Thymus (tissue), 11 donors: ENCODE measurements around the gene ZNF33A. TPM values are rescaled to one million over a fixed set of nuclear protein-coding genes. Genes with fewer than 3 reads are reported as not detected.

Source experiments
- DNase-seq, 9 donors: peaks; one replicate each; pipeline ENCODE4 v3.0.0-alpha.2; 2013; ENCODE audit warnings: low spot score in 9 of 9, low read depth in 6 of 9, missing footprints in 1 of 9
- H3K27ac ChIP-seq, 2 donors: one replicate each; pipeline ENCODE4 v1.5.1; 2013; ENCODE audit warnings: control low read depth in 1 of 2, low read depth in 1 of 2, low read length in 1 of 2, mild to moderate bottlenecking in 1 of 2, moderate library complexity in 1 of 2
- H3K27me3 ChIP-seq, 2 donors: one replicate each; pipeline ENCODE4 v1.5.1; 2013; ENCODE audit warnings: low read length in 1 of 2; ENCODE audit not compliant: control insufficient read depth in 2 of 2, insufficient read depth in 1 of 2
- H3K36me3 ChIP-seq, 2 donors: one replicate each; pipeline ENCODE4 v1.5.1; 2013; ENCODE audit warnings: low read length in 1 of 2, mild to moderate bottlenecking in 1 of 2, moderate library complexity in 1 of 2; ENCODE audit not compliant: control insufficient read depth in 2 of 2, insufficient read depth in 2 of 2
- H3K4me1 ChIP-seq, 2 donors: one replicate each; pipeline ENCODE4 v1.5.1; 2013; ENCODE audit warnings: low read length in 2 of 2; ENCODE audit not compliant: control insufficient read depth in 2 of 2, insufficient read depth in 2 of 2
- H3K4me3 ChIP-seq, 2 donors: one replicate each; pipeline ENCODE4 v1.5.1; 2013; ENCODE audit warnings: low read length in 2 of 2, control low read depth in 1 of 2, mild to moderate bottlenecking in 1 of 2
- H3K9me3 ChIP-seq, 2 donors: one replicate each; pipeline ENCODE4 v1.5.1; 2013; ENCODE audit warnings: low read length in 1 of 2, mild to moderate bottlenecking in 1 of 2; ENCODE audit not compliant: control insufficient read depth in 2 of 2, insufficient read depth in 1 of 2
- WGBS: extraction: QIAGEN DNeasy Blood & Tissue Kit; methylation state at CpG from one replicate; pipeline ENCODE4 v1.1.7; 2013; 5-methylcytosine and 5-hydroxymethylcytosine counted together
- polyA plus RNA-seq: library from polyadenylated mRNA; stranded (reverse); fragments of 200-250 nt; gene quantifications from one replicate; pipeline ENCODE4 v1.2.3, GENCODE V29; 2013
- total RNA-seq: library from RNA; stranded (reverse); fragments of 120-200 nt; gene quantifications from one replicate; pipeline ENCODE4 v1.2.4, GENCODE V29; 2013
- donor health status: healthy.

ZNF33A gene
- total and polyA plus RNA-seq, 2 donors, result 14.0 to 20.8 TPM

GRCh38 chr10:38027986-38028385 is 17.5 kb downstream of the ZNF33A start:
- no peak overlapping the region for H3K4me3 ChIP-seq
- no peaks in the 10 kb centered on the region for H3K27me3 ChIP-seq
- no peaks in the 10 kb centered on the region for H3K4me1 ChIP-seq
- H3K27ac ChIP-seq, result no peak overlapping the region
- DNase-seq, result no peak
- peaks cover 24 to 42% of the 10 kb centered on the region in 2 donors for H3K36me3 ChIP-seq
- WGBS, result 100% methylated on average over 1 of the region's 1 CpG
- no peaks in the 10 kb centered on the region for H3K9me3 ChIP-seq

GRCh38 chr10:38032886-38033285 is 22.4 kb downstream of the ZNF33A start:
- no peak overlapping the region for H3K4me3 ChIP-seq
- no peak for DNase-seq
- no peaks in the 10 kb centered on the region for H3K4me1 ChIP-seq
- WGBS, result 86% methylated on average over 5 of the region's 5 CpGs
- no peak overlapping the region for H3K27ac ChIP-seq
- no peaks in the 10 kb centered on the region for H3K27me3 ChIP-seq
- H3K36me3 ChIP-seq, result peaks cover 21 to 44% of the 10 kb centered on the region in 2 donors
- no peaks in the 10 kb centered on the region for H3K9me3 ChIP-seq

- WGBS, result 93% methylated on average over 7 of the region's 7 CpGs
- peaks cover 6 to 32% of the 10 kb centered on the region in 2 donors for H3K36me3 ChIP-seq
- DNase-seq, result peak in 1 of 9 donors; percentile 20
- H3K4me1 ChIP-seq, result no peaks in the 10 kb centered on the region
- H3K27ac ChIP-seq, result peak overlapping the region in 1 of 2 donors; percentile 18
- no peaks in the 10 kb centered on the region for H3K9me3 ChIP-seq
- H3K27me3 ChIP-seq, result no peaks in the 10 kb centered on the region
- no peak overlapping the region for H3K4me3 ChIP-seq
Observed at GRCh38 chr10:38038107-38038931, 27.8 kb downstream of the ZNF33A start.

- no peak overlapping the region for H3K4me3 ChIP-seq
- H3K27me3 ChIP-seq, result no peaks in the 10 kb centered on the region
- no peak overlapping the region for H3K27ac ChIP-seq
- H3K9me3 ChIP-seq, result no peaks in the 10 kb centered on the region
- H3K36me3 ChIP-seq, result peaks cover 6 to 32% of the 10 kb centered on the region in 2 donors
- DNase-seq, result no peak
- no peaks in the 10 kb centered on the region for H3K4me1 ChIP-seq
Observed at GRCh38 chr10:38038932-38039245, 28.4 kb downstream of the ZNF33A start.

GRCh38 chr10:38043516-38043915 is 33.0 kb downstream of the ZNF33A start:
- Histone ChIP-seq H3K9me3 (no peaks in the 10 kb centered on the region), H3K4me3 (no peak overlapping the region), H3K4me1 (no peaks in the 10 kb centered on the region), H3K27me3 (no peaks in the 10 kb centered on the region), H3K27ac (no peak overlapping the region), H3K36me3 (peaks cover 5 to 22% of the 10 kb centered on the region in 2 donors)
- 47% methylated on average over 2 of the region's 2 CpGs for WGBS
- DNase-seq, result no peak

GRCh38 chr10:38045129-38045528 is 34.7 kb downstream of the ZNF33A start:
- DNase-seq, result no peak
- Histone ChIP-seq H3K27me3 (no peaks in the 10 kb centered on the region), H3K4me3 (no peak overlapping the region), H3K9me3 (no peaks in the 10 kb centered on the region), H3K27ac (no peak overlapping the region), H3K4me1 (no peaks in the 10 kb centered on the region), H3K36me3 (peaks cover 5 to 22% of the 10 kb centered on the region in 2 donors)
- whole genome bisulfite sequencing, result 69% methylated on average over 2 of the region's 2 CpGs

- no peak overlapping the region for H3K4me3 ChIP-seq
- H3K9me3 ChIP-seq, result no peaks in the 10 kb centered on the region
- no peaks in the 10 kb centered on the region for H3K4me1 ChIP-seq
- peaks cover 5 to 14% of the 10 kb centered on the region in 2 donors for H3K36me3 ChIP-seq
- H3K27me3 ChIP-seq, result no peaks in the 10 kb centered on the region
- H3K27ac ChIP-seq, result no peak overlapping the region
- WGBS, result 95% methylated on average over 1 of the region's 1 CpG
- DNase-seq, result no peak
Observed at GRCh38 chr10:38047666-38048065, 37.2 kb downstream of the ZNF33A start.

GRCh38 chr10:38050212-38050611 is 39.7 kb downstream of the ZNF33A start:
- no peak for DNase-seq
- Histone ChIP-seq H3K27ac (no peak overlapping the region), H3K36me3 (peaks cover 17 to 23% of the 10 kb centered on the region in 2 donors)

GRCh38 chr10:38054361-38054797 is 43.9 kb downstream of the ZNF33A start:
- Histone ChIP-seq H3K27me3 (no peaks in the 10 kb centered on the region), H3K4me1 (no peaks in the 10 kb centered on the region), H3K9me3 (peaks cover 0 to 12% of the 10 kb centered on the region in 2 donors), H3K27ac (no peak overlapping the region), H3K4me3 (no peak overlapping the region), H3K36me3 (peaks cover 33 to 37% of the 10 kb centered on the region in 2 donors)
- DNase-seq, result no peak

More at GRCh38 chr10:38050212-38050611, 39.7 kb downstream of the ZNF33A start:
- no peak overlapping the region for H3K4me3 ChIP-seq
- peaks cover 0 to 8% of the 10 kb centered on the region in 2 donors for H3K9me3 ChIP-seq
- no peaks in the 10 kb centered on the region for H3K4me1 ChIP-seq
- WGBS, result 99% methylated on average over 1 of the region's 1 CpG
- no peaks in the 10 kb centered on the region for H3K27me3 ChIP-seq
